Measurements from ENCODE around the gene TMEM167B. TPM values are rescaled to one million over a fixed set of nuclear protein-coding genes. Genes with fewer than 3 reads are reported as not detected.
"Not testable (repeated sequence)": the region's sequence is repeated elsewhere in the genome, so short reads cannot be mapped to it uniquely, and the experiment has no call there.

Gene TMEM167B
- total RNA-seq, 2 experiments from 2014 or later = 30.9 to 32.5 TPM

DNA sequence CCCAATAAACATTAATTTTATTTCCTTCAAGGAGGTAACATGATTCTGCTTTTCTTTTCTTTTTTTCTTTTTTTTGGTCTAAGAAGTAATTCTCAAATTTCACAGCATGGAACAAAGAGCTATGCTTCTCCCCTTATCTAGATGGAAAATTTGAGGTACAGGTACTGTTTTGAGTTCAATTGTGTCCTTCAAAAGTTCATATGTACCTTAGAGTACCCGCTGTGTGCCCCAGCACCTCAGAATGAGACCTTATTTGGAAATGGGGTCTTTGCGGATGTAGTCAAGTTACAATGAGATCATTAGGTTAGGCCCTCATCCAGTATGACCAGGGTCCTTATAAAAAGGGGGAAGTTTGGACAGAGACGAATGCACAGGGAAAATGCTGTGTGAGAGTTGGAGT lies 45.4 kb downstream of the TMEM167B start:
- no peaks in the 10 kb centered on the region for H3K27me3 Mint-ChIP-seq

DNA sequence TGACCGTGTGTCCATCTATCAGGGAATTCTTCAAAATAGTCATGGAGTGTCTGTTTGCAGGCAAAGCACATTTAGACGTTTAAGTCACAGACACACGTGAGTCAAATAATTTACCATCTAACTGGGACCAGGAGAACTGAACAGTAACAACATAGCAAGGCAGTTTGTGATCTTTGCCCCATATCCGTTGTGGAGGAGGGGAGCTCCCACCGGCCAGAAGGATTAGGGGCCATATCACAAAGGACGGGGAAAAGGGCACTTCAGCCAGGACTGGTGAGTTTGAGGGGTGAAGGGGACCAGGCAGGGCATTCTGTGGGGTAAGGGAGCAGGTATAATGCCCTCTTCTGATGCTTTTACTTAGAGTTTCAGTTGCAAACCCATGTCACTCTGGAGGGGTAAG lies 46.2 kb downstream of the TMEM167B start:
- Mint-ChIP-seq H3K36me3 (no peaks in the 10 kb centered on the region), H3K4me1 (peaks cover 7% of the 10 kb centered on the region), H3K27me3 (no peaks in the 10 kb centered on the region), H3K4me3 (no peak overlapping the region), H3K27ac (no peak overlapping the region), H3K9me3 (no peaks in the 10 kb centered on the region)
- DNase-seq (no peak), ATAC-seq (ENCODE audit: low read depth) (no peak)
- POLR2A ChIA-PET = no interaction called here

More for the DNA sequence above, 45.4 kb downstream of the TMEM167B start:
- POLR2A ChIA-PET = no interaction called here
- H3K4me1 Mint-ChIP-seq = peaks cover 8% of the 10 kb centered on the region
- no peak overlapping the region for H3K27ac Mint-ChIP-seq
- H3K36me3 Mint-ChIP-seq = no peaks in the 10 kb centered on the region
- no peak for ATAC-seq (ENCODE audit: low read depth)
- no peak overlapping the region for H3K4me3 Mint-ChIP-seq
- DNase-seq = no peak
- H3K9me3 Mint-ChIP-seq = no peaks in the 10 kb centered on the region

DNA sequence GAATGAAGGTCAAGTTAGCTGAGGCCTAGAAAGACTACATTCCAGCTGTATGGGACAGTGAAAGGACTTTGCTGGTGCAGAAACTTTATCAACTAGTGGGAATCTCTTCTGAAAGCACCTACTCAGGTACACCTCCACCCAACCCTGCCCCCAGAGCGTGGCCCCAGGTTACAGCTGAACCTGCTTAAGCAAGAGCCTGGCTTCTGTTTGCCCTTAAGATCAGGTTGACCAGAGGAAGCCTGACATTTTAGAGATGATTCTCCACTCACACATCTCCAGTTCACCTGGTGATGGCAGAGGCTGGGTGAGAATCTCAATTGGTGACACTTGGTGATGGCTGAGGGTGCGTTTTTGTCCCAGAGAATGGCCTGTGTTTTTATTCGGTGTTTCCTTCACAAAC lies 47.4 kb downstream of the TMEM167B start:
- Mint-ChIP-seq H3K4me1 (peaks cover 7% of the 10 kb centered on the region), H3K4me3 (no peak overlapping the region), H3K9me3 (no peaks in the 10 kb centered on the region), H3K27me3 (no peaks in the 10 kb centered on the region), H3K36me3 (no peaks in the 10 kb centered on the region), H3K27ac (no peak overlapping the region)
- ATAC-seq (ENCODE audit: low read depth) (no peak), DNase-seq (no peak)
- POLR2A ChIA-PET = no interaction called here

DNA sequence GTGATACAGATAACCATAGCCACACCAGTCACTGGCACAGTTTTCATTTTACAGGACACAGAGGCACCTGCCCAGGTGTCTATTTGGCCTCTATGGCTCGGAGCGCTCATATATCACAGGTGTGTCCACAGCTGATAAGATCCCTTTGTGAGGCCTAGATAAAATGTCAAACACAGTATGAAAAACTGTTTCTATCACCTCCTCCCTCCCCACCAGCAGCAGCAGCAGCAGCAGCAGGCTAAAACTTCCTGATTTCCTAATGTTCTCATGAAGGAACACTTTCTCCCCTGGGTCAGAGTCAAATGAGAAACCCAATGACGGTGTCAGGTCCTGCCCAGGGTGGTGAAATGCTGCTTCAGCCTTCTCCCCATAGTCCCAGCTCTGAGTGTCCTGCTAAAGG lies 47.8 kb downstream of the TMEM167B start:
- Mint-ChIP-seq H3K36me3 (no peaks in the 10 kb centered on the region), H3K4me1 (peaks cover 7% of the 10 kb centered on the region), H3K27ac (no peak overlapping the region), H3K9me3 (no peaks in the 10 kb centered on the region), H3K4me3 (no peak overlapping the region), H3K27me3 (no peaks in the 10 kb centered on the region)
- POLR2A ChIA-PET = no interaction called here
- no peak for DNase-seq
- ATAC-seq (ENCODE audit: low read depth) = no peak

DNA sequence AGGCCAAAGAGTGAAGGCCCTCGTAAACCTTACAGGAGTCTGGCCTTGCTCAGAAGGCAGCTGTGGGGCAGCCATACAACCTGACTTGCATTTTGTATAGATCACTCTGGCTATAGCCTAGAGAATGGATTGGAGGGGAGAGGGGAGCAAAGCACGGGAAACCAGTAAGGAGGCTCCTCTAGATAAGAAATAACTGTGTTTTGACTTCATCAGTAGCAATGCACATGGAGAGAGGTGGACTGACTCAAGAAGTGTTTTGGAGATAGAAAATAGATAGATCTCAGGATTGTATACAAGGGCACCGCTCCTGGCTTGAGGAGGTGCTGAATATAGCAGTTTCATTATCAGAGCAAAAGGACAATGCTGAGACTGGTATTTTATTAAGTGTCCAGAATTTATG lies 49.8 kb downstream of the TMEM167B start:
- Mint-ChIP-seq H3K27ac (no peak overlapping the region), H3K36me3 (no peaks in the 10 kb centered on the region), H3K4me1 (no peaks in the 10 kb centered on the region), H3K27me3 (no peaks in the 10 kb centered on the region), H3K9me3 (no peaks in the 10 kb centered on the region), H3K4me3 (no peak overlapping the region)
- DNase-seq (no peak), ATAC-seq (ENCODE audit: low read depth) (no peak)
- POLR2A ChIA-PET = no interaction called here

DNA sequence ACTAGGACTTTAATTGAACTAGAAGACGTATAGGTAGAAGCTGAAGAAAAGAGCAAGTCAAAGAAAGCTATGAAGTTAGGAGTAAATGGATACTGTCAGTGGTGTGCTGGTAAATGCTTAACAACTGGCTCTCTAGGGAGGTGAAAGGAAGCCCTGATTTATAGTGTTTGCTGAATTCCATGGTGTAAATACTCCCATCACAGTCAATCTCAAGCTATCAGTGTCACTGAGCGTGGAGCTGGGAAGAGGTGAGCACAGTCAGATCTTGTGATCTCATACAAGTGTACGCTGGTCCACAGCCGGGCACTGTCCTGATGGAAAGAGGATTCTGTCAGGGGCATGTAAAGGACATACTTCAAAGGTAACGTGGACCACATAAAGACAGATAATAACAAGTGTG lies 51.7 kb downstream of the TMEM167B start:
- H3K36me3 Mint-ChIP-seq = no peaks in the 10 kb centered on the region
- H3K27me3 Mint-ChIP-seq = peaks cover 2% of the 10 kb centered on the region
- H3K9me3 Mint-ChIP-seq = no peaks in the 10 kb centered on the region
- H3K4me3 Mint-ChIP-seq = no peak overlapping the region
- ATAC-seq (ENCODE audit: low read depth) (no peak), DNase-seq (no peak)
- H3K27ac Mint-ChIP-seq = no peak overlapping the region
- no peaks in the 10 kb centered on the region for H3K4me1 Mint-ChIP-seq
- POLR2A ChIA-PET = no interaction called here

DNA sequence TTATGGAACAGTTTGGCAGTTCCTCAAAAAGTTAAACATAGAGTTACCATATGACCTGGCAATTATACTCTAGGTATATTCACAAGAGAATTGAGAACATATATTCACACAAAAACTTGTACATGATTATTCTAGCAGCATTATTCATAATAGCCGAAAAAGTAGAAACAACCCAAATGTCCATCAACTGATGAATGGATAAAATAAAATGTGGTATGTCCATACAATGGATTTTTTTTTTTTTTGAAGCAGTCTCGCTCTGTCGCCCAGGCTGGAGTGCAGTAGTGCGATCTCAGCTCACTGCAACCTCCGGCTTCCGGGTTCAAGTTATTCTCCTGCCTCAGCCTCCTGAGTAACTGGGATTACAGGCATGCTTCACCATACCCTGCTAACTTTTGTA lies 52.2 kb downstream of the TMEM167B start:
- H3K27me3 Mint-ChIP-seq; H3K4me3 Mint-ChIP-seq; DNase-seq; POLR2A ChIA-PET; H3K4me1 Mint-ChIP-seq; H3K36me3 Mint-ChIP-seq; H3K9me3 Mint-ChIP-seq; H3K27ac Mint-ChIP-seq; ATAC-seq (ENCODE audit: low read depth): not testable (repeated sequence)

Other genes starting within 250 kb of the TMEM167B start
- gene AKNAD1, start 233.7 kb upstream of the TMEM167B start, total RNA-seq = not detected
- 10 to 100 TPM; 27.9 to 34.2 TPM for gene GPSM2, start 213.8 kb upstream of the TMEM167B start, total RNA-seq
- 10 to 100 TPM; 18.7 to 19.3 TPM for gene CLCC1, start 127.3 kb upstream of the TMEM167B start, total RNA-seq
- gene WDR47, start 48.7 kb upstream of the TMEM167B start, total RNA-seq = 10 to 100 TPM; 12.4 to 14.7 TPM
- gene TAF13, start 14.8 kb upstream of the TMEM167B start, total RNA-seq = 10 to 100 TPM; 17.3 to 19.0 TPM
- gene ELAPOR1, start 23.4 kb downstream of the TMEM167B start, total RNA-seq = 1 to 10 TPM; 5.3 to 6.1 TPM
- 100 to 1,000 TPM; 176 to 184 TPM for gene SARS1, start 123.2 kb downstream of the TMEM167B start, total RNA-seq
- gene CELSR2, start 158.8 kb downstream of the TMEM167B start, total RNA-seq = 1 to 10 TPM; 6.3 to 6.9 TPM
- gene PSRC1, start 192.4 kb downstream of the TMEM167B start, total RNA-seq = 10 to 100 TPM; 27.9 to 30.5 TPM
- not detected for gene MYBPHL, start 216.2 kb downstream of the TMEM167B start, total RNA-seq